ENCODE data around the gene ZC3H4.
"Not testable (repeated sequence)": the region's sequence is repeated elsewhere in the genome, so short reads cannot be mapped to it uniquely, and the experiment has no call there.

ZC3H4 gene

DNA sequence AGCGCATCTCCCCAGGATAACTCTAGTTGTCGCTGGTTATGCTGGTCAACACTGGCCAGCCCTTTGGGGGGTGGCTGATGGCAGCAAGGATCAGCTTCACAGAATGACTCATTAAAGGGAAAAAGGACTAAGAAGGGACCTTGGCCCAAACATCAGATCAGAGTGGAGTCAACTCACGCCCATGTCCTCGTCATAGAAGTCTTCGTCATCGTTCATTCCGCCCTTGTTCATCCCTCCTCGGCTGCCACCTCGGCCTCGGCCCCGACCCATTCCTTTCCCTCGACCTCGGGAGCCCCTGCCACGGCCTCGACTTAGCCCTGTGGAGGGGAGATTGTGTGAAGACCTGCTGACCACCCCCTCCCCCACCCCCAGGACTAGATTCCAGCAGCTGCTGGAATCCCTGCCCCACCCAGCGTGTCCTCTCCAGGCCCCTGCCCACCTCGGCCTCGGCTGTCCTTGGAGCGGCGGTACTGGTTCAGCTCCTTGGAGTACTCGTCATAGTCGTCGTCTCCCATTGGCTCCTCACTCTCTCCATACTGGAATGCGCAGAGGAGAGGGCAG is 28.6 kb downstream of the ZC3H4 start:
- DNase-seq (ENCODE audit: low spot score): no peak

DNA sequence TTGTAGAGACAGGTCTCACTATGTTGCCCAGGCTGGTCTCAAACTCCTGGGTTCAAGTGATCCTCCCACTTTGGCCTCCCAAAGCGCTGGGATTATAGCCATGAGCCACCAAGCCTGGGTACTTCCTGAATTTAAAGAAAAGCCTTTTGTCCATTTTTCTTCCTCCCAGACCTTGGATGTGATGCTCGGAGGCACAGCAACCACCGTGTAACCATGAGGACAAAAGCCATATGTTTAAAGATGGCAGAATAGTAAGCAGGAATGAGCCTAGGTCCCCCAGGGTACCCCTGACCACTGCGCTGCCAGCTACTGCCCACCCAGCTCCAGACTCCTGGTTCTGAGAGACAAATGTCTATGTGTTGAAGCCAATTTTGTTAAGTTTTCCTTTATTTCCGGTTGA is 31.1 kb downstream of the ZC3H4 start:
- DNase-seq (ENCODE audit: low spot score): no peak

DNA sequence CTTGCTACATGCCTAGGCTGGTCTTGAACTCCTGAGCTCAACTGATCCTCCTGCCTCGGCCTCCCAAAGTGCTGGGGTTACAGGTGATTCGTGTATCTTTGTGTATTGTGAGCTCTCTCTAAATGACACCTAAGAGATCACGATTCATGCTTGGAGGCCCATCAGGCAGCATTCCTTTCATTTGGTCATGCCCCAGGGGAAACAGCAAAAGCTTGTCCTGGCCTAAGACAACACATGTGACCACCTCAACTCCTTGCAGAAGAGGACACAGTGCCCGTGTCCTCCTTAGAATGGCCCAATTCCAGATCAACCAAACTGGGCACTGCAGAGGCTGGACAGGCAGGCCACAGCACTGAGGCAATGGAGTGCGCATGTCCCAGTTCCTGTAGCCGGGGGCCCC is 32.5 kb downstream of the ZC3H4 start:
- no peak for DNase-seq (ENCODE audit: low spot score)

DNA sequence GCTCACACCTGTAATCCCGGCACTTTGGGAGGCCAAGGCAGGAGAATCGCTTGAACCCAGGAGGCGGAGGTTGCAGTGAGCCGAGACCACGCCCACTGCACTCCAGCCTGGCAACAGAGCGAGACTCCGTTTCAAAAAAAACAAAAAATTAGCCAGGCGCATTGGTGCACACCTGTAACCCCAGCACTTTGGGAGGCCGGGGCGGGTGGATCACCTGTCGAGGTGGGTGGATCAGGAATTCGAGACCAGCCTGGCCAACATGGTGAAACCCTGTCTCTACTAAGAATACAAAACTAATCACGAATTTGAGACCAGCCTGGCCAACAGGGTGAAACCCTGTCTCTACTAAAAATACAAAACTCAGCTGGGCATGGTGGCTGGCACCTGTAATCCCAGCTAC is 35.2 kb downstream of the ZC3H4 start:
- not testable (repeated sequence) for DNase-seq (ENCODE audit: low spot score)

DNA sequence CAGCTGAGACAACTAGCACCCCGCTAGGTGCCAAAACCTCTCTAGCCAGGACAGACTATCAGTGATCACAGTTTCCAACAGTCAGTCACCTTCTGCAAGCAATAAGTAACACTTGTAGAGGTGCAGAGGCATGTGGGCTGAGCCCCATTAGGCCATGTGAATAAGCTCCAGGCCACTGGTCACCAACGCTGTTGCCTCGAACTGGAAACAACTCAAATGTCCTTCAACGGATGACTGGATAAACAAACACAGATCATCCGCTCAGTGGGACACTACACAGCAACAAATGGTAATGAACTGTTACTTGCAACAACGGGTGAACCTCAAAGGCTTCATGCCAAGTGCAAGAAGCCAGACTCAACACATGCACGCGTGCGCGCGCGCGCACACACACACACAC is 37.6 kb downstream of the ZC3H4 start:
- DNase-seq (ENCODE audit: low spot score): no peak

DNA sequence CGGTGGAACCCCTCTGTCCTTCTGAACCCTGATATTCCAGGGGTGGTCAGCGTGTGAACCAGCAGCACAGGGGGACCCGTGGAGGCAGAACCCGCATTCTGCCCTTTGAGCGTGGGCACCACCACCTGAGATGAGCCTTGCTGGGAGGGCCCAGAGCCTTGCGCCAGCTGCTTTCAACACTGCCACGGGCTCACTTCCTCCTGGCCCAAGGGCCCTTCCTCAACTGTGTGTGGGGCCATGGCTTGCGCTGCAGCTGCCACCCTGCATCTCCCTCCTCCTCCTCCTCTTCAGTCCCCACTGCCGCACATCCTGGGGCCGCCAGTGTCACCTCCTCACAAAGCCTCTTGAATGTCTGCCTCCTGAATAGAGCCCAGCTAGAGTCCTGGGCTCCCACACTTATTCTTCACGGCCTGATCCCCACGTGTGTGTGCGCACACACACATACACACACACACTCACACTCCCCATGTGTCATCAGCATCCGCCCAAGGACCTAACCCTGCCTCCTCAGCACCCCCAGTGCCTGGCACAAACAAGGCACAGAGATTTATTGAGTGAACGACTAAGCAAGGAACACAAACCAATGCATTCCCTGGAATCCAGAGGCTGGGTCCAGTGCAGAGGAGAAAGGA is 38.3 kb downstream of the ZC3H4 start:
- no peak for DNase-seq (ENCODE audit: low spot score)

DNA sequence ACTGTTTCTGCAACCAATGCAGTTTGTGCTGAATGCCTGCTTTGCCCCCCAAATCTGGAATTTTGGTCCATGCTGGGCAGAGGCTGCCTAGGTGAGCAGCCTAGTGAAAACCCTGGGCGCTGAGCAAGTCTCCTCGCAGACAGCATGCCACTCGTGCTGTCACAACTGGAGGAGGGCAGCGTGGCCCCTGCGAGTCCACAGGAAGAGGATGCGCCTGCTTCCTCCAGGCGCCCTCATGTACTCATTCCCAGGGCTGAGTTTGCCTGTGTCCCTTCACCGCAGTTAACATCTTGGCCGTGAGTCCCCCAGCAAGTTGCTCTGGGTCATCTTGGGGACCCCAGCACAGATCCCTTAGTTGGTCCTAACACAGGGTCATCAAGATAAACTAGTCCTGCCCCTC is 39.0 kb downstream of the ZC3H4 start:
- no peak for DNase-seq (ENCODE audit: low spot score)

DNA sequence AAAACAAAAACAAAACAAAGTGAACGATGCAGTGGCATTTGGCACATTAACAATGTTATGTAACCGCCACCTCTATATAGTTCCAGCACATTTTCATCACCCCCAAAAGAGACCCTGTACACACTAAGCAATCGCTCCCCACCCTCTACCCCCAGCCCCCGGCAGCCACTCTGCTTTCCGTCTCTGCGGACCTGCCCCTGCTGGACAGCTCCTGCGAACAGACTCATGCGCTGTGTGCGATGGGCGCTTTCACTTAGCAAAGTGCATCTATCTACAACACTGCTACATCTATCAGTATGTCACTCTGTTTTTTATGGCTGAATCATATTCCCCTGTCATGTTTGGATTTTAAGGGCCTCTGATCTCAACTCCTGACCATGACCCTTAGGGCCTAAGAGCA is 40.0 kb downstream of the ZC3H4 start:
- no peak for DNase-seq (ENCODE audit: low spot score)

DNA sequence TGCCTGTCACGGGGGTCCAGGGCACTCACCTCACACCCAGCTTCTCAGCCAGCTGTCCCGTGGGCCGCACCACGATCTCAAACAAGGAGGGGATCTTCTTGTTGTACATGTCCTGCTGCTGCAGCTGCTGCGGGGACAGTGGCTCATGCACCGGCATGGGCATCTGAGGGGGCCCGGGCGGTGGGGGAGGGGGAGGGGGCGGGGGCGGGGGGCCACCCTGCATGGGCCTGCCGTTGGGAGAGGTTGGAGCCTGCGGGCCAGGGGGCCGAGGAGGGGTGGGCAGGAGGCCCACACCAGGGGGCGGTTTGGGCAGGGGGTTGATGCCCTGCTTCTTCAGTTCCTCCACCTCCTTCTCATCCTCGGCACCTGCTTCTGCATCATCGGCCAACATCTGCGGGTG is 41.3 kb downstream of the ZC3H4 start:
- no peak for DNase-seq (ENCODE audit: low spot score)

DNA sequence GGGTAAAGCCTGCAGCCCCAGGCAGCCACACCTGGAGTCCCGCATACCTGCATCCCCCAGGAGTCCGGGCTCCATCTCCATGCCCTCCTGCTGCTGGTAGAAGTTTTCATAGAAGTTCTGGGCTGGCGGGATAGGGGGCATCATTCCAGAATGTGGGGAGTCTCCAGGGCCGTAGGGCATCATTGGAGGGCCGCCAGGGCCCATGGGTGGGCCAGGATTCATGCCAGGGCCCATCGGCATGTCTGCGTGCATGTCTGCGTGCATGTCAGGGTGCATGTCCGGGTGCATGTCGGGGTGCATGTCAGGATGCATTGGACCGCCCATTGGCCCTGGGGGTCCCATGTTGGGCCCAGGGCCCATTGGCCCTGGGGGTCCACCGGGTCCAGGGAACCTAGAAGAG is 41.8 kb downstream of the ZC3H4 start:
- DNase-seq (ENCODE audit: low spot score): no peak

DNA sequence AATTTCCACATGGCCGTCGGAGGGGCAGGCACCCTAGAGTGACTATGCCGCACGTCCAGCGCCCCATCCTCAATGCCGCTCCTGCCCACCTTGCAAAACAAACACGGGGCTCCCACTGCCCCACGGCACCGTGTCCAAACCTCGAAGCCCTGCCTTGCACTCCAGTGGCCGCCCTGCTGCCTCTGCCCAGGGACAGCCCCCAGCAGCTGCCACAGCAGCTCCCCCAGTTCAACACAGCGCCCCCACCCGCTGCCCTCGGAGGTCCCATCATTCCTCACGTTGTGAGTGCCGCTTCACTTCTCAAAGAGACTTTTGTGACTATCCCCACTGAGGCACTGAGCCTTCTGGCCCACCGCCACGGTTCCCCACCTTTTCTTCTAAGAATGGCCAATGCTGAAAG is 42.8 kb downstream of the ZC3H4 start:
- DNase-seq (ENCODE audit: low spot score): no peak

DNA sequence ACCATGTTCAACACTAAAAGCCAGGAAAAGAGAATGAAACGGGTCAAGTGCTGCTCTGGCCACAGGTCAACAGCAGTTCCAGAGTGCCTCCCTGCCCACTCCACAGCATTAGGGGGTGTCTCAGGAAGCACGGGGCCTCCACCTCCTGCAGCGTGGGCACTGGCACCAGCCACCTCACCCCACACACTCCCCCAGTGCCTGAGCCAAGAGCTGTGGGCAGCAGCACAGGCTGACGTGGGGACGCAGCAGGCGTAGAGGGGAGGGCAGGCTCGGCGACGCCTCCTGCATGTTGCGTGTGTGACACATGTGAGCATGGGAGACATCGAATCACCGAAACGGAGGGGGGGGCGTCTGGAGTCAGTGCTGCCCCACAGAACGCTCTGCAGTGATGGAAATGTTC is 43.8 kb downstream of the ZC3H4 start:
- no peak for DNase-seq (ENCODE audit: low spot score)

DNA sequence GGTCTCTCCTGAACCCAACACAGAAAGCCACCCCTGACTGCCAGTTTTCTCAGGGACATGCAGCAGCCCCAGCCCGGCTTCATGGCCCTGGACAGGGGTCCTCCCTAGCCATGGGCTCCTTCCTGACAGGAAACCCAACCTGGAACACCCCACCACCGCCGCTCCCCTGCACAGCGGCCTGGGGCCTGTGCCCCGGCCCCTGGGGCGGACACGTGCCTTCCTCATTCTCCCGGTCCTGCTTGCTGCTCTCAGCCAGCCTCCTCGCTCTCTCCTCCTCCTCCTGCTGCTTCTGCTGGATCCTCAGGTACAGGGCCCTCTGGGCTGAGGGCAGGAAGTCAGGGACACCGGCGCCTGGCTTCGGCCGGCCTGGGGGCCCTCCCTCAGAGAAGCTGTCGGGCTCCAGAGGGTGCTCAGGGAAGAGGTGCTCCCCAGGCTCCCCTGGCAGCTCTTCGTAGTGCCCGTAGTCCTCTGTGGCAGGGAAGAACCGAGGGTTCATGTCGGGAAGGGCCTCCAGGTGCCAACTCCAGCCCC is 44.6 kb downstream of the ZC3H4 start:
- no peak for DNase-seq (ENCODE audit: low spot score)

DNA sequence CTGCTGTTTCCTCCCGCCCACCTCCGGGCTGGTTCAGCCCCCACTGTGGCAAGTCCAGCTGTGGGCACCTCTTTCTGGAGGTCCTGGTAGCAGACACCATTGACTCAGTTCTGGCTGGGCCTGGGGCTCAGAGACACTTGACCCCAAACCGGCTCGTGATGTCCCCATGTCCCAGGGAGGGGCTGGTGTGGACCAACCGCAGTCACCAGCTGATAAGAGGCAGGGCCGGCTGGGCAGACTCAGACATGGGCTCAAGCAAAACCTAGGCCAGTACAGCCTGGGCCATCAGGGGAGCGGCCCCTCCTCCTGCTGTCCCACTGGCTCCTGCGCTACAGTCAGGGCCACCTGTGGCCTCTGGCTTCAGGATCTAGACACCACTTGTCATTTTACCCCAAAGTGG is 45.3 kb downstream of the ZC3H4 start:
- DNase-seq (ENCODE audit: low spot score): no peak

DNA sequence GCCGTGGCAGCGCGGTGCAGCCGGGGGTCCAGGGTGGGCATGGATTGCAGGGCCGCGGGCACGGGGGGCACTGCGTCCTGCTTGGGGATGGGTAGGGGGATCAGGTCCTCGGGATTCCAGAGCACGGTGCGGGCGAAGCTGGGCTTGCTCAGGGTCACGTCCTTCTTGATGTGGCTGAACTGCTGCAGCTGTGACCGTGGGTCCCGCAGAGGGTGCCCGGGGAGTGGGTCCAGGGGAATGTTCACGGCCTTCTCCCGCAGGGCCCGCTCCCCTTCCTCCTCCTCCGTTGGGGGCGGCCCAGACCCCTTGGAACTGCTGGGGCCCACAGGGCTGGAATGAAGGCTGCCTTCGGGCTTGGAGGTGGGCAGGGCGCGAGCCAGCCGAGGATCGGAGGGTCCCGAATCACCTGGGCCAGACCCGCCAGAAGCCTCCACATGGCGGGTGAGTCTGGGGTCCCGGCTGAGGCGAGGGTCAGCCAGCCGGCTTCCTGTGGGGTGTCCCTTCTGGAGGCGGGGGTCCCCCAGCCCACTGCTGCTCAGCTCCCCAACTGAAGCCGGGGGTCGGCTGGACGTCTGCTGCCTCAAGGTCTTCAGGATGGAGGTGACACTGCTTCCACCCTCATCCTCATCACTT is 46.2 kb downstream of the ZC3H4 start:
- no peak for DNase-seq (ENCODE audit: low spot score)

DNA sequence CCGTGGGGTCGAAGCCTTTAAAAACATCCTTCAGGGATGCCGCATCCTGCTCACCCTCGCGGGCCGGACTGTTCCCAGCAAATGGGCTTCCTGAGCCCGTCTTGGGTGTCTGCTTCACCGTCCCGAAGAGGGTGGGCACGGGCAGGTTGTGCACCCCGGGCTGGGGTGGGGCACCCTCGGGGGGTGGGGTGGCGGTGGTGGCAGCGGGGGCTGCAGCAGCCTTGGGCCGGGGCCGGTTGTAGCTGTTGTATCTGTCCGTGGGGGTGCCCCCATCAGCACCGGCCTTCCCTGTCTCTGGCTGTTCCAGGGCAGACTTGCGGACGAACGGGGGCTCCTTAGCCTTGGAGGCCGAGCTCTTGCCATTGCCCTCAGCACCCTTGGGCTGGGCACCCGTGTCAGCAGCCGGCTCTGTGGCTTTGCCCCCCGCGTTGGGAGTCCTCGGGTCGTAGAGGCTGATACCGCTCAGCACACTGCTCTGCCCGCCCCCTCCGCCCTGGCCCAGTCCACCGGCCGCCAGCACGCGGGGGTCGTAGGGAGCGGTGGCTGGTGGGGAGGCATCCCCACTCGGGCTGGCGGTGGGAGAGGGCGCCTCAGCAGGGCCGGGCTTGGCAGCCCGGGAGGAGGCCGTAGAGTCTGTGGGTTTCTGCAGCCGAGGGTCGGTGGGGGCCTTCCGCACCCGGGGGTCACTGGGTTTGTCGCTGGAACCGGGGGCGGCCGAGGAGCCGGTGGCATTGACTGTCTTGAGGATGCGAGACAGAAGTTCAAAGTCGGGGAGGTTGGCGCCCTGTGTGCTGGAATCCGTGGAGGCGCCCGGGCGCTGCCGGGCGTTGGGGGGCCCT is 47.0 kb downstream of the ZC3H4 start:
- DNase-seq (ENCODE audit: low spot score): no peak

DNA sequence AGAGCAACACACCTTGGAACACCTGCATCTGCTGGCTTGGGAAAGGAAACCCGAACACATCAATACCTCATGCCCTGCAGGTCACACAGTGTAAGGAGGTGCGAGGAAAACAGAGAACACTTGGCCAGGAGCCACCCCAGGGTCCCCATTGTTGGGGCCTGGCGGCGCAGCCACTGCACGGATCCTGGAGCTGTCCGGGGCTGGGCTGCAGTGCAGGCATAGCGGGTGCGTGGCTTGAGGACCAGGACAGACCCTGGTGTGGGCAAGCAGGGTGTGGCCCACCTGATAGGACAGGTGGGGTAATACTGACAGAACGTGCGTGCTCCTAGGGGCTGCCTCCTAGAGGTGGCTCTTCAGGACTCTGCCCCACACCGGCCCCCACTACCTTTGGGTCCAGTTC is 48.3 kb downstream of the ZC3H4 start:
- DNase-seq (ENCODE audit: low spot score): no peak

DNA sequence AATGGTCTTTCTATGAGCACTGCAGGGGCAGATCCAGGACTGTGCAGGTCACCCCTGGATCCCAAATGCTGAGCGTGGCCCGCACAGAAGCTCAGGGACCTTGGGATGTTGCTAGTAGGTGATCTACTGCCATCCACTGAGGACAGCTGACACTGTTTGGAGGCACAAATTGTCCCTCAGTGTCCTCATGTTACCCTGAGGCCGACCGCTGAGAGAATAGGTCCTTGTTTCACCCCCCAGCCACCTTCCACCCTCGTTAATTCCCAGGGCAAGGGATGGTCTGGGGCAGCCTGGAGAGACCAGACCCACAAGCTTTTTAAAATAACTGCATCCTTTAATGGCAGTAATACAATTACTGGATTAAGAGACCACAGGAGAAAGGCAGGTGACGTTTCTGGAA is 49.7 kb downstream of the ZC3H4 start:
- DNase-seq (ENCODE audit: low spot score): no peak

DNA sequence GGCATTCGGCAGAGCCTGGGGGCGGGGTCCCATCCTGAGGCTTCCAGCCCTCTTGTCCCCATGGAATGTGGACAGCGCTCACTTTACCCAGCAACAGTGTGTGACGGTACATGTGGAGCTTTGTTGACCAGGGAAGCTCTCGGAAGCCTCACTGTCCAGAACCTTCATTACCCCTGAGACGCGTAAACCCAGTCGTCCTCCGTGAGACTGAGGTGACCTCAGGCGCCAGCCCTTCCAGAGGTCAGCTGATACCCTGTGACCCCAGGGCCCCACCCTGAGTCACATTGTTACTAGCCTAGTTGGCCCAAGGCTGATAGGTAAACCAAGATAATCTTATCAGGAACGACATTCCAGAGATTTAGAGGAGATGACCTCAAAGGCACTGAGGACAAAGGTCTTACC is 55.0 kb downstream of the ZC3H4 start:
- no peak for DNase-seq (ENCODE audit: low spot score)

DNA sequence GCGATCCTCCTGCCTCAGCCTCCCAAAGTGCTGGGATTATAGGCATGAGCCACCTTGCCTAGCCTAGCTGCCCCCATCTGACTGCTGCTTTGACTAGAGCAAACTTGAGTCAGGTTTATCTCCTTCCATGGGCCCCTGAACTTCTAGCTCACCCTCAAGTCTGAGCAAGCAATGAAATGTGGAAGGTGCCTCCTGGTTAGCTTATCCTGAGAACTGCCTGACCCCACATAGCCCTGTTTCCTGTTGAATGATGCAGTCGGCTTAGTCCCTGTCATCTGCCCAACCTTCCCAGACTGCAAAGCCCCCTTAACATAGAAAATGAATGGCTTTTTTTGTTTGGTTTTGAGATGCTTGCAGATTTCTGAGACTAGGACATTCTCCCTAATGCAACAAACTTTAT is 56.2 kb downstream of the ZC3H4 start:
- DNase-seq (ENCODE audit: low spot score): no peak

DNA sequence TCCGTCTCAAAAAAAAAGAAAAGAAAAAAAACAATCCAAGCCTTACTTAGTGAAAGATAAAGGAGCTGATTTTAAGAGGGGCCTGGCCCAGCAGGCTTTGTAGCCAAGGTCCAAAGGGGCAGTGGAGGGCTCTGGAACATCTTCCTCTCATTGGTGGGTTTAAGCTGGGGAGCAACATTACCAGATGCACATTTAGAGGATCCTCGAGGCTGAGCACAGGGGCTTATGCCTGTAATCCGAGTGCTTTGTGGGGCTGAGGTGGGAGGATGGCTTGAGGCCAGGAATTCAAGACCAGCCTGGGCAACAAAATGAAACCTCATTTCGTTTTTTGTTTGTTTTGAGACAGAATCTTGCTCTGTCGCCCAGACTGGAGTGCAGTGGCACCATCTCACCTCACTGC is 57.2 kb downstream of the ZC3H4 start:
- DNase-seq (ENCODE audit: low spot score): no peak

DNA sequence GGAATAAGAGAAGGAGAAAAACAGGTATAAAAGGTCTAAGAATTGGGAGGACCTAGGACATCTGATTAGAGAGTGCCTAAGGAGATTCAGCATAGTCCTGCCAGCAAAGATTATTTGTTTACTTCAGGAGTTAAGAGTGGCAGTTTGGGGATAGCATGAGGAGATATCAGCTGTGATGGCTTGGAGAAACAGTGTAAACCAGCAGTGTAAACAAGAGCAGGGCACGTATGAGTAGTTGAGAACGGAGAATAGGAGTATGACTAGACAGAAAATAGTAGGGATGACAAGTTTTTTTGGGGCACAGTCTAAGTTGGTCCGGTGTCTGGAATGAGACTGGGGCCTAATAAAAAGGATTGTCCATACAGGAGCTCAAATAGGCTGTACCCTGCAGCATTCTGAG is 63.0 kb downstream of the ZC3H4 start:
- not testable (repeated sequence) for DNase-seq (ENCODE audit: low spot score)

DNA sequence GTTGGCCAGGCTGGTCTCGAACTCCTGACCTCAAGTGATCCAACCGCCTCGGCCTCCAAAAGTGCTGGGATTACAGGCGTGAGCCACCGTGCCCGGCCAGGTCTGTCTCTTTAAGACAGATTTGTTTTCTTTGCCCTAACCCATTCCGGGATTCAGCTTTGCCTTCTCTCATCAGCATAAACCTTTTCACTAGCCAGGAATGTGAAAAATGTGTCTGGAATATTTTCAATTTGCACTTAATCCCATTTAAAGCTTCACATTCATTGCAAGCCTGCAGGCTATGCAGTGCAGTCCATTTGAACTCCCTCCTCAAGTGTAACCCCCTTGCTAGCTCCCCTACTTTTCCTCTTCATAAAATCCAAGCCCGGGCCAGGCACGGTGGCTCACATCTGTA is 64.3 kb downstream of the ZC3H4 start:
- no peak for DNase-seq (ENCODE audit: low spot score)

Data from germinal center (tissue), 1 donor.